Activated CD4-positive, alpha-beta T cell treated with anti-CD3 and anti-CD28 coated beads, Interleukin-2, amount 10 ng/mL, durations not matched to agents 7 days and 5 days (primary cell): ENCODE measurements around the gene MFSD6. TPM values are rescaled to one million over a fixed set of nuclear protein-coding genes. Genes with fewer than 3 reads are reported as not detected.
"Not testable (repeated sequence)": the region's sequence is repeated elsewhere in the genome, so short reads cannot be mapped to it uniquely, and the experiment has no call there.

Source experiments
- CTCF ChIA-PET: fragments of 350-600 bp; sonication (Branson Sonifier 250); formaldehyde crosslinking; loops from one replicate; lab custom pipeline; 2021; ENCODE audit warnings: antibody characterized with exemption; lab: Charles Lee
- POLR2A ChIA-PET: fragments of 350-600 bp; sonication (Branson Sonifier 250); formaldehyde crosslinking; loops from one replicate; lab custom pipeline; 2021; ENCODE audit warnings: antibody characterized with exemption; lab: Charles Lee
- DNase-seq: peaks from one replicate; pipeline ENCODE4 v3.0.0-alpha.2; 2020
- H3K27ac Mint-ChIP-seq: one replicate; pipeline ENCODE4 v1.8.0; 2021; ENCODE audit warnings: mild to moderate bottlenecking, moderate library complexity, mixed read lengths
- H3K27me3 Mint-ChIP-seq: one replicate; pipeline ENCODE4 v1.8.0; 2021; ENCODE audit warnings: mixed read lengths
- H3K36me3 Mint-ChIP-seq: one replicate; pipeline ENCODE4 v1.8.0; 2021; ENCODE audit warnings: low read depth, mixed read lengths
- H3K4me1 Mint-ChIP-seq: one replicate; pipeline ENCODE4 v1.8.0; 2021; ENCODE audit warnings: mixed read lengths
- H3K4me3 Mint-ChIP-seq: one replicate; pipeline ENCODE4 v1.8.0; 2021; ENCODE audit warnings: mild to moderate bottlenecking, moderate library complexity, mixed read lengths
- H3K9me3 Mint-ChIP-seq: one replicate; pipeline ENCODE4 v1.8.0; 2021; ENCODE audit warnings: mixed read lengths
- total RNA-seq, 2 experiments: library from RNA; stranded (reverse); gene quantifications; one replicate each; pipeline ENCODE4 v1.2.3, GENCODE V29; 2021

Gene MFSD6
- total RNA-seq, 2 experiments from 2014 or later: 42.3 to 42.8 TPM

- DNase-seq: no peak
- no peak overlapping the region for H3K27ac Mint-ChIP-seq
- peaks cover 2% of the 10 kb centered on the region for H3K9me3 Mint-ChIP-seq
- no peaks in the 10 kb centered on the region for H3K27me3 Mint-ChIP-seq
- peaks cover 52% of the 10 kb centered on the region for H3K36me3 Mint-ChIP-seq
- CTCF ChIA-PET: no interaction called here
- peaks cover 5% of the 10 kb centered on the region for H3K4me1 Mint-ChIP-seq
- H3K4me3 Mint-ChIP-seq: no peak overlapping the region
- POLR2A ChIA-PET: no interaction called here
Measured at GRCh38 chr2:190460487-190460886, 52.3 kb downstream of the MFSD6 start.

GRCh38 chr2:190462181-190462580 is 54.0 kb downstream of the MFSD6 start:
- Mint-ChIP-seq H3K4me3 (no peak overlapping the region), H3K4me1 (peaks cover 9% of the 10 kb centered on the region)

GRCh38 chr2:190462611-190463010 is 54.5 kb downstream of the MFSD6 start:
- Mint-ChIP-seq H3K27me3 (no peaks in the 10 kb centered on the region), H3K4me1 (peaks cover 10% of the 10 kb centered on the region), H3K9me3 (no peaks in the 10 kb centered on the region), H3K36me3 (peaks cover 47% of the 10 kb centered on the region), H3K27ac (peak overlapping the region; percentile 52), H3K4me3 (no peak overlapping the region)
- POLR2A ChIA-PET: no interaction called here
- no peak for DNase-seq
- CTCF ChIA-PET: interaction anchor here (1.3 to 1.5 kb wide), 3 partner anchors 10 to 37 kb away, joined by 3 to 4 read pairs (median 3); no protein-coding TSS in a partner anchor

More at GRCh38 chr2:190462181-190462580, 54.0 kb downstream of the MFSD6 start:
- peaks cover 49% of the 10 kb centered on the region for H3K36me3 Mint-ChIP-seq
- no peak for DNase-seq
- CTCF ChIA-PET: interaction anchor here (1.3 to 1.5 kb wide), 2 partner anchors 9 to 37 kb away, joined by 3 to 4 read pairs; no protein-coding TSS in a partner anchor
- H3K27ac Mint-ChIP-seq: no peak overlapping the region
- POLR2A ChIA-PET: no interaction called here
- no peaks in the 10 kb centered on the region for H3K27me3 Mint-ChIP-seq
- no peaks in the 10 kb centered on the region for H3K9me3 Mint-ChIP-seq

GRCh38 chr2:190465060-190465459 is 56.9 kb downstream of the MFSD6 start:
- H3K27me3 Mint-ChIP-seq: no peaks in the 10 kb centered on the region
- ChIA-PET CTCF (no interaction called here), POLR2A (no interaction called here)
- DNase-seq: no peak
- no peak overlapping the region for H3K4me3 Mint-ChIP-seq
- H3K9me3 Mint-ChIP-seq: no peaks in the 10 kb centered on the region
- H3K36me3 Mint-ChIP-seq: peaks cover 43% of the 10 kb centered on the region
- H3K27ac Mint-ChIP-seq: no peak overlapping the region
- H3K4me1 Mint-ChIP-seq: peaks cover 26% of the 10 kb centered on the region

GRCh38 chr2:190466819-190467446 is 58.8 kb downstream of the MFSD6 start:
- H3K36me3 Mint-ChIP-seq: peaks cover 47% of the 10 kb centered on the region
- CTCF ChIA-PET: interaction anchor here (1.1 to 1.2 kb wide), 2 partner anchors 19 to 297 kb away, joined by 3 to 6 read pairs; no protein-coding TSS in a partner anchor

GRCh38 chr2:190467575-190468083 is 59.5 kb downstream of the MFSD6 start:
- peaks cover 51% of the 10 kb centered on the region for H3K36me3 Mint-ChIP-seq
- H3K9me3 Mint-ChIP-seq: peaks cover 7% of the 10 kb centered on the region
- no peak overlapping the region for H3K27ac Mint-ChIP-seq
- H3K4me1 Mint-ChIP-seq: peaks cover 27% of the 10 kb centered on the region
- H3K4me3 Mint-ChIP-seq: no peak overlapping the region
- H3K27me3 Mint-ChIP-seq: no peaks in the 10 kb centered on the region
- ChIA-PET CTCF (interaction anchor here (1.1 to 1.2 kb wide), 2 partner anchors 20 to 296 kb away, joined by 3 to 6 read pairs; no protein-coding TSS in a partner anchor), POLR2A (no interaction called here)
- DNase-seq: no peak

More at GRCh38 chr2:190466819-190467446, 58.8 kb downstream of the MFSD6 start:
- POLR2A ChIA-PET: no interaction called here
- Mint-ChIP-seq H3K27me3 (no peaks in the 10 kb centered on the region), H3K27ac (no peak overlapping the region), H3K9me3 (no peaks in the 10 kb centered on the region), H3K4me1 (peaks cover 27% of the 10 kb centered on the region), H3K4me3 (no peak overlapping the region)
- no peak for DNase-seq

GRCh38 chr2:190468354-190468753 is 60.2 kb downstream of the MFSD6 start:
- H3K27me3 Mint-ChIP-seq, POLR2A ChIA-PET, H3K9me3 Mint-ChIP-seq, DNase-seq, H3K27ac Mint-ChIP-seq, H3K4me3 Mint-ChIP-seq: not testable (repeated sequence)
- Mint-ChIP-seq H3K4me1 (peaks cover 27% of the 10 kb centered on the region), H3K36me3 (peaks cover 55% of the 10 kb centered on the region)
- CTCF ChIA-PET: interaction anchor here (1.2 kb wide), 1 partner anchor 295 kb away, joined by 6 read pairs; no protein-coding TSS in a partner anchor

GRCh38 chr2:190468814-190469569 is 60.8 kb downstream of the MFSD6 start:
- Mint-ChIP-seq H3K36me3 (peaks cover 61% of the 10 kb centered on the region), H3K4me1 (peaks cover 27% of the 10 kb centered on the region), H3K4me3 (no peak overlapping the region), H3K27me3 (no peaks in the 10 kb centered on the region), H3K27ac (peak overlapping the region; percentile 47), H3K9me3 (peaks cover 12% of the 10 kb centered on the region)
- POLR2A ChIA-PET: no interaction called here
- CTCF ChIA-PET: no interaction called here
- DNase-seq: no peak

- Mint-ChIP-seq H3K36me3 (peaks cover 61% of the 10 kb centered on the region), H3K9me3 (peaks cover 12% of the 10 kb centered on the region)
- CTCF ChIA-PET: interaction anchor here (1.4 kb wide), 1 partner anchor 18 kb away, joined by 3 read pairs; no protein-coding TSS in a partner anchor
Measured at GRCh38 chr2:190469771-190470170, 61.6 kb downstream of the MFSD6 start.

GRCh38 chr2:190470256-190470826 is 62.2 kb downstream of the MFSD6 start:
- POLR2A ChIA-PET: no interaction called here
- Mint-ChIP-seq H3K4me3 (no peak overlapping the region), H3K27me3 (no peaks in the 10 kb centered on the region), H3K4me1 (peaks cover 24% of the 10 kb centered on the region), H3K36me3 (peaks cover 59% of the 10 kb centered on the region), H3K9me3 (peaks cover 12% of the 10 kb centered on the region), H3K27ac (no peak overlapping the region)
- CTCF ChIA-PET: interaction anchor here (1.2 to 1.4 kb wide), 2 partner anchors 19 to 32 kb away, joined by 3 read pairs; no protein-coding TSS in a partner anchor
- DNase-seq: no peak

More at GRCh38 chr2:190469771-190470170, 61.6 kb downstream of the MFSD6 start:
- POLR2A ChIA-PET: no interaction called here
- Mint-ChIP-seq H3K27ac (no peak overlapping the region), H3K27me3 (no peaks in the 10 kb centered on the region), H3K4me1 (peaks cover 27% of the 10 kb centered on the region), H3K4me3 (no peak overlapping the region)
- DNase-seq: no peak

- Mint-ChIP-seq H3K27me3 (no peaks in the 10 kb centered on the region), H3K4me3 (no peak overlapping the region), H3K36me3 (peaks cover 27% of the 10 kb centered on the region), H3K9me3 (peaks cover 4% of the 10 kb centered on the region), H3K27ac (no peak overlapping the region), H3K4me1 (no peaks in the 10 kb centered on the region)
- POLR2A ChIA-PET: no interaction called here
- CTCF ChIA-PET: no interaction called here
- DNase-seq: no peak
Measured at GRCh38 chr2:190477661-190478454, 69.7 kb downstream of the MFSD6 start.
